T-helper 9 cell (primary cell): ENCODE results near the gene SNX4.

Source experiments
- DNase-seq: peaks from one replicate; pipeline ENCODE4 v3.0.0-alpha.2; 2020

SNX4 gene

DNA sequence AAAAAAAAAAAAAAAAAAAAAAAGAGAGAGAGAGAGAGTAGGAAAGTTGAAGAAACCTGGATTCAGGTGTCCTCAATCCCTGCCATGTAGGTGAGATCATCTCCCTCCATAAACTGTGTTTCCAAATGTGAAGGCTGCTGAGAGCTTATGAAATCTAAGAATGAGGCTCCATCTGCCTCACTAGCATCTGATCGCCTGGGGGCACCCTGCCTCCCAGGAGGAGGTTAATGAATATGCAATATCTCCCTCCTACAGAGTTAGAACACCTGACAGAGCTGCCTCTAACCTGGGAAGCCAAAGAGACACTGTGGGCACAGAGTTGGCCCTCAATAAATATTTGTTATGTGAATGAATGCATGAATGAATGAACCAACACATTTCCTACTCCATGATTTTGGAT lies 121.0 kb downstream of the SNX4 start:
- no peak for DNase-seq
